DLD1 (cell line): ENCODE results near the gene TPST2.

ENCODE experiments used
- in situ Hi-C: cut with HindIII; loops from 2 replicates; pipeline ENCODE4 v1.10.0; 2017; ENCODE audit warnings: low sequenced_read_pairs

Gene TPST2

GRCh38 chr22:26479043-26479791, 110.7 kb downstream of the TPST2 start:
- in situ Hi-C loops, result no loop called here

DNA sequence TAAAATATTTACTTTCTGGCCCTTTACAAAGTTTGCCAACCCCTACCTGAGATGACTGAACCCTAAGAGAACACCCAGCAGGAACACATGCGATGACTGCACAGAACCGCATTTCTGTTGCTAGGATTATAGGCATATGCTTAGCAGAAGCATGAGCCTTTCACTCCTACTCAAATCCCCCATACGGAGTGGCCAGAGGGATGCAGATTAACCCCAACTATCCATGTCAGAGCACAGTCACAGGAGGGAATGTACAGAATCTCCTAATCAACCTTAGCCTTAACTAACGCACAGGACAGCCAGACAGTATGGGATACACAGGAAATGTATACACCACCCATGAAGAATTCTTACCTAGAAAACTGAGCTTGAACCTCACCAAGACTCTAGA, 112.6 kb downstream of the TPST2 start:
- in situ Hi-C loops, result no loop called here

DNA sequence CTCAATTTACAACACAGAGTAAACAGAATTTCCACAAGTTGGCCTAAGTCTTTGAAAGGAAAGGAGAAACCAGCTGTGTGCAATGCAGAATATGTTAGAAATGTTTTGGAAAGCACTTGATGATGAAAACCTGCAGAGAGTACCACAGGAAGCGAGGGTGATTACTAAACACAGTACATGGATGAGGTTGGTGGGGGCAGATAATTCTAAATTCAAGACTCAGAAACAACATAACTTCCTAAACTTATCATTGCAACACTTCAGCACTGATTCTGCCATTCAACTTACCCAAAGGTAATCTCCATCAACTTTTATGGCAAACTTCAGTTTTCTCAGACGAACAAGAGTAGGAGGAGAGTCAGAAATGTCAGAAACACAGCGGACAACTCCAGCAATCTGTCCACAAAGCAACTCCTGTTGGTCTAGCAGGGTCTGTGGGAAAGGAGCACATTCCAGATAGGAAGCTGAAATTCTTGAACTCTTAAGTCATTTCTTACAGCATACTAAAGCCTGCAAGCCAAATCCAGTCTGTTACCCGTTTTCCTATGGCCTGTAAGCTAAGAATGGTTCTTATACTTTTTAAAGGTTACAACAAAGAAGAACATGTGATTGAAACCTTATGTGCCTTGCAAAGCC, 113.1 kb downstream of the TPST2 start:
- in situ Hi-C loops, result no loop called here

GRCh38 chr22:26474682-26475081, 115.2 kb downstream of the TPST2 start:
- in situ Hi-C loops, result no loop called here
